Measurements from ENCODE around the gene DMRT2. TPM values are rescaled to one million over a fixed set of nuclear protein-coding genes. Genes with fewer than 3 reads are reported as not detected.

Gene DMRT2
- total RNA-seq, 4 donors from 2014 or later: 3.1 to 11.7 (median 6.4) TPM

DNA sequence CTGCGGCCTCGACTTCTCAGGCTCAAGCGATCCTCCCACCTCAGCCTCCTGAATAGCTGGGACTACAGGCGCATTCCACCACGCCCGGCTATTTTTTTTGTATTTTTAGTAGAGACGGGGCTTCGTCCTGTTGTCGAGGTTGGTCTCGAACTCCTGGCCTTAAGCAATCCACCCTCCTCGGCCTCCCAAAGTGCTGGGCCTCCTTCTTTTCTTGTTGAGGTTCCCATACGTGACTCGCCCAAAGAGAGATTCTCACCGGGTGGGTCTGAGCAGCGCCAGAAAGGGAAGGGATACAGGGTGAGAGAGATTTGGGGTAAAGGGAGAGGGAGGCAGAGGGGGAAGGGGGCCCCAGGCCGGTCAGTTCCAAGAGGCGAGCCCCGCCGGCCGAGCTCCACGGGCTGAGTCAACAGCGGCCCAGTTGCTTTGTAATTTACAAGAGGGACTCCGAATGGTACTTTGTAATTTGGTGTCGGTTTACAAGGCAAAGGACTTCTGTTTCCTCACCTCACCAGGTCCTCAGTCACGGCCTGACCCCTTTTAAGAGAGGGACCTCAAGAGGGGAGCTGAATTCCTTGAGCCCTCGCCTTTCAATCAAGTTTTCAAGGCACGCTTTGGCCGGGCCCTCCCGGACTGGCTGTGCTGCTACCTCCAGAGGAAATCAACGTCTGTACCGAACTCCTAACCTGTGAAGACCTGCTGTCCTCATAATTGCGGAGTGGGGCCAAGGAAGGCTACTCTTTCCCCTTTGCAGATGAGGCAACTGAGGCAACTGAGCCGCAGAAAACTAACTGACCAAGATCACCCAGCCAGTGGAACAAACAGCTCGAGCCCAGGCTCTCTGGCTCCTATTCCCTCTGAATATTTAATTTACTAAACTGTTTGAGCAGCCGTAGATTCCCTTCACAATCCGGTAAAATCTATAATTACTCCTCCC lies 3.3 kb upstream of the DMRT2 start:
- Histone ChIP-seq H3K4me1 (peaks cover 0 to 82% (median 9%) of the 10 kb centered on the region in 4 donors), H3K9me3 (no peaks in the 10 kb centered on the region), H3K4me3 (peak overlapping the region in 3 of 4 donors; percentile 6 to 53 (median 34)), H3K27me3 (peaks cover 4 to 99% of the 10 kb centered on the region in 2 donors), H3K36me3 (no peaks in the 10 kb centered on the region), H3K27ac (peak overlapping the region in 1 of 4 donors; percentile 66)
- no peak for DNase-seq (ENCODE audit: low spot score in 2 of 2)
- WGBS, 2 donors: 24 to 28% methylated on average over 35 to 36 of the region's 36 CpGs
- TF ChIP-seq, protein P1, sequence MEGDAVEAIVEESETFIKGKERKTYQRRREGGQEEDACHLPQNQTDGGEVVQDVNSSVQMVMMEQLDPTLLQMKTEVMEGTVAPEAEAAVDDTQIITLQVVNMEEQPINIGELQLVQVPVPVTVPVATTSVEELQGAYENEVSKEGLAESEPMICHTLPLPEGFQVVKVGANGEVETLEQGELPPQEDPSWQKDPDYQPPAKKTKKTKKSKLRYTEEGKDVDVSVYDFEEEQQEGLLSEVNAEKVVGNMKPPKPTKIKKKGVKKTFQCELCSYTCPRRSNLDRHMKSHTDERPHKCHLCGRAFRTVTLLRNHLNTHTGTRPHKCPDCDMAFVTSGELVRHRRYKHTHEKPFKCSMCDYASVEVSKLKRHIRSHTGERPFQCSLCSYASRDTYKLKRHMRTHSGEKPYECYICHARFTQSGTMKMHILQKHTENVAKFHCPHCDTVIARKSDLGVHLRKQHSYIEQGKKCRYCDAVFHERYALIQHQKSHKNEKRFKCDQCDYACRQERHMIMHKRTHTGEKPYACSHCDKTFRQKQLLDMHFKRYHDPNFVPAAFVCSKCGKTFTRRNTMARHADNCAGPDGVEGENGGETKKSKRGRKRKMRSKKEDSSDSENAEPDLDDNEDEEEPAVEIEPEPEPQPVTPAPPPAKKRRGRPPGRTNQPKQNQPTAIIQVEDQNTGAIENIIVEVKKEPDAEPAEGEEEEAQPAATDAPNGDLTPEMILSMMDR (IDR thresholded peaks at IDR 0.05): no peak

DNA sequence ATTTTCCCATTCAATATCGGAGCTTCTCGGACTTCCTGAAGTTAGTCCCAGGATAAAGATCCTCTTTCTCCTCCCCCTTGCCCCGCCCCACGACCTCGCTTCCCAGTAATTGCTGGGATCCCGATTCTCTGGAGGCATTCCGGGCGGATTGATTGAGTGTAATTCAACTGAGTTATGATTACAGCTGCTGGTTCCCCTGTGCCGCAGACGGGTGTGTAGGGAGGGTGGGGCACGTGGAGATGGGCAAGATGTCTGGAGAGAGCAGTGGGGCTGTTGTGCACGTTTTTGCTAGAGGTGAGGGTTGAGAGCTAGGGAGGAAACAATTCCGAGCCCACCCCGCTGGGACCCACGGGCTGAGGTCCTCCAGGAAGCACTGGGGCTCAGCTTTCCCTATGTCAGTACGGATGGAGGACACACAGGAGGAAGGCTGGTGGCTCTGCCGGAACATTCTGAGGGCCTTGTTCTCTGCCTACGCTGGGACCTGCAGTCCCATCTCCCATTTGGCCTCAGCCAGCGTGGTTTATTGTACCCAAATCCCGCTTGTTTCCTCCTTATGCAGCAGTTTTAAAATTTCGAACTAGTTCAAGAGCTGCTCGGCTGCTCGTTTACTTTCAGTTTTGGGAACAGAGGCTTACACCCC lies 2.4 kb upstream of the DMRT2 start:
- TF ChIP-seq EP300 (IDR thresholded peaks at IDR 0.05): no peak
- TF ChIP-seq, protein P1 (IDR thresholded peaks at IDR 0.05): no peak
- TF ChIP-seq POLR2A (IDR thresholded peaks at IDR 0.05): no peak
- Histone ChIP-seq H3K4me1 (peaks cover 0 to 84% (median 14%) of the 10 kb centered on the region in 4 donors), H3K27me3 (peaks cover 4 to 99% of the 10 kb centered on the region in 2 donors), H3K4me3 (peak overlapping the region; percentile 6 to 53 (median 28)), H3K36me3 (no peaks in the 10 kb centered on the region), H3K27ac (peak overlapping the region in 1 of 4 donors; percentile 66), H3K9me3 (no peaks in the 10 kb centered on the region)
- WGBS, 2 donors: 3 to 4% methylated on average over 23 of the region's 23 CpGs
- DNase-seq (ENCODE audit: low spot score in 2 of 2): no peak

DNA sequence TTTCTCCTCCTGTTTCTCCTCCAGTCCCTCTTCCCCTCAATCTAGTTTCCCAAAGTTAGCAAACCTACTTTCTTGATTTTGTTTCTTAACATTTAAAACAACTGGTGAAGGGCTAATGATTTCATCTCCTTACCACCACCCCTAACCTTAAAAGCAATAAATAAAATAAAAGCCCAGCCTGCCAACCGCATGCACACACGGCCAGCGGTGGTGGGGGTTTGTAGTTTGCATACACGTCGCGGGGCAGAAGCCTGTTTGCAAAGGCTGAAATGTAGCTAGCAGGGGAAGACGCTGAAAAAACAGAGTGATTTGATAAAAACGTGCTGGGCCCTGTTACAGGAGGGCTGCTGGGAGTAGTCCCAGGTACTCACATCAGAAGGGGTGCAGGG lies 1.9 kb upstream of the DMRT2 start:
- peaks cover 4 to 99% of the 10 kb centered on the region in 2 donors for H3K27me3 ChIP-seq
- H3K9me3 ChIP-seq: no peaks in the 10 kb centered on the region
- H3K36me3 ChIP-seq: no peaks in the 10 kb centered on the region
- H3K4me1 ChIP-seq: peaks cover 0 to 84% (median 16%) of the 10 kb centered on the region in 4 donors
- H3K4me3 ChIP-seq: peak overlapping the region; percentile 6 to 53 (median 28)
- peak overlapping the region in 1 of 4 donors; percentile 66 for H3K27ac ChIP-seq
- DNase-seq (ENCODE audit: low spot score in 2 of 2): no peak
- no peak for TF ChIP-seq EP300 (IDR thresholded peaks at IDR 0.05)
- TF ChIP-seq, protein P1 (IDR thresholded peaks at IDR 0.05): no peak
- no peak for TF ChIP-seq POLR2A (IDR thresholded peaks at IDR 0.05)
- 22 to 37% methylated on average over 8 of the region's 8 CpGs for WGBS, 2 donors

DNA sequence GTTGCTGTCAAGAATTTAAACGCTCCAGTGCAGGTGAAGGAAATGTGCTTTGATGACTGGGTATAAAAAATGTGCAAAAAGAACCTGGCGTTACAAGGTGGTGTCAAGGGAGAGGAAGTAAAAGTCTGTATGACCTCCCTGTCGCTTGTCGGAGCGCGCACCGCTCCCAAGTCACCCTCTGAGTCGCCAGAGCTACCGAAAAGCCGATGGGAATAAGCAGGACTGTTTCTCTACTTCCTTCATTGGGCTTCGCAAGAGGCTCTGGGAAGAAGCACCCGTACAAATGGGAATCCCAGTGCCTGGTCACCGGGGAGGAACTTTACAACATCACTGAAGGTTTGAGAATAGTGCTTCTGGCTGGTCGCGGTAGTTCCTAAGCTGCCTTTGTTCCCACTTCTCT lies 1.3 kb upstream of the DMRT2 start:
- 31 to 36% methylated on average over 15 of the region's 15 CpGs for WGBS, 2 donors
- TF ChIP-seq EP300 (IDR thresholded peaks at IDR 0.05): no peak
- TF ChIP-seq, protein P1 (IDR thresholded peaks at IDR 0.05): no peak
- TF ChIP-seq POLR2A (IDR thresholded peaks at IDR 0.05): no peak

More for the DNA sequence above, 1.3 kb upstream of the DMRT2 start:
- H3K9me3 ChIP-seq: no peaks in the 10 kb centered on the region
- H3K4me1 ChIP-seq: peaks cover 0 to 85% (median 16%) of the 10 kb centered on the region in 4 donors
- H3K27ac ChIP-seq: no peak overlapping the region
- DNase-seq (ENCODE audit: low spot score in 2 of 2): no peak
- peaks cover 4 to 99% of the 10 kb centered on the region in 2 donors for H3K27me3 ChIP-seq
- H3K36me3 ChIP-seq: no peaks in the 10 kb centered on the region
- peak overlapping the region in 2 of 4 donors; percentile 6 to 53 for H3K4me3 ChIP-seq

Data from tibial nerve (tissue), 4 donors.